HCT116 (cell line): ENCODE data around the gene ADIRF.

Experiments
- CBX3 ChIP-seq: IDR thresholded peaks from 2 replicates; pipeline ENCODE4 v1.6.1; 2012; ENCODE audit warnings: low read depth
- CTCF ChIP-seq, 3 experiments: fragments of 200-600 bp in 1 of 3; sonication (generic) in 1 of 3; IDR thresholded peaks in 2 of 3; conservative IDR thresholded peaks in 1 of 3; 2 replicates each; pipeline ENCODE4 v1.5.1; 2012 to 2017; ENCODE audit warnings: low read depth in 2 of 3, low read length in 2 of 3, antibody characterized with exemption in 1 of 3, borderline replicate concordance in 1 of 3, control low read depth in 1 of 3, mild to moderate bottlenecking in 1 of 3, mixed read lengths in 1 of 3, mixed run types in 1 of 3, moderate library complexity in 1 of 3; ENCODE audit not compliant: insufficient read depth in 1 of 3
- EZH2phosphoT487 ChIP-seq: fragments of 200-600 bp; IDR thresholded peaks from 2 replicates; pipeline ENCODE4 v1.6.1; 2018; ENCODE audit warnings: antibody characterized with exemption, borderline replicate concordance
- POLR2A ChIP-seq: IDR thresholded peaks from 2 replicates; pipeline ENCODE4 v1.7.0; 2011; ENCODE audit warnings: borderline replicate concordance; ENCODE audit not compliant: insufficient read depth, insufficient read length; ENCODE audit errors: extremely low read depth
- POLR2AphosphoS5 ChIP-seq: IDR thresholded peaks from 2 replicates; pipeline ENCODE4 v1.6.1; 2011; ENCODE audit warnings: mild to moderate bottlenecking, low read depth, low read length, moderate library complexity
- REST ChIP-seq: IDR thresholded peaks from 2 replicates; pipeline ENCODE4 v1.6.1; 2012; ENCODE audit warnings: low read depth
- SP1 ChIP-seq: IDR thresholded peaks from 2 replicates; pipeline ENCODE4 v1.6.1; 2012; ENCODE audit warnings: low read depth
- TCF7L2 ChIP-seq: IDR thresholded peaks from 2 replicates; pipeline ENCODE4 v1.7.0; 2011; ENCODE audit warnings: borderline replicate concordance, inconsistent platforms; ENCODE audit not compliant: insufficient read depth, insufficient read length; ENCODE audit errors: extremely low read depth
- YY1 ChIP-seq: IDR thresholded peaks from 2 replicates; pipeline ENCODE4 v1.6.1; 2011; ENCODE audit warnings: low read length, low read depth, moderate library complexity, mild to moderate bottlenecking; ENCODE audit not compliant: insufficient replicate concordance; ENCODE audit errors: extremely low read depth
- TF ChIP-seq, protein P1 (sequence below): IDR thresholded peaks from 2 replicates; pipeline ENCODE4 v1.6.1; 2012

GRCh38 chr10:86929468-86930380 is 38.6 kb upstream of the ADIRF start:
- TF ChIP-seq POLR2AphosphoS5 (no peak), REST (no peak), EZH2phosphoT487 (no peak), TCF7L2 (no peak), CBX3 (no peak), SP1 (no peak), CTCF (IDR thresholded peaks at IDR 0.05 in 2 of 3, conservative IDR thresholded peaks at IDR 0.05 in 1 of 3; ENCODE audit: borderline replicate concordance in 1 of 3, insufficient read depth in 1 of 3, low read depth in 2 of 3, low read length in 2 of 3) (no peak), POLR2A (no peak), YY1 (no peak)
- TF ChIP-seq, protein P1, sequence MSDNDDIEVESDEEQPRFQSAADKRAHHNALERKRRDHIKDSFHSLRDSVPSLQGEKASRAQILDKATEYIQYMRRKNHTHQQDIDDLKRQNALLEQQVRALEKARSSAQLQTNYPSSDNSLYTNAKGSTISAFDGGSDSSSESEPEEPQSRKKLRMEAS: no peak
